AG04449 (cell line): ENCODE results near the gene LIN37.
"Not testable (repeated sequence)": the region's sequence is repeated elsewhere in the genome, so short reads cannot be mapped to it uniquely, and the experiment has no call there.

Experiments
- CTCF ChIA-PET: fragments of 350-600 bp; formaldehyde crosslinking; extraction: SDS; loops from one replicate; lab custom pipeline; 2021; ENCODE audit warnings: antibody characterized with exemption; lab: Yijun Ruan, JAX
- POLR2A ChIA-PET: fragments of 400-600, 350-600 bp; formaldehyde crosslinking; extraction: SDS; loops from one replicate; lab custom pipeline; 2020; ENCODE audit warnings: antibody characterized with exemption, inconsistent platforms; lab: Yijun Ruan, JAX
- DNase-seq: peaks from one replicate; pipeline ENCODE4 v3.0.0-alpha.2; 2010; ENCODE audit warnings: low read depth, low spot score
- H3K4me3 ChIP-seq: 2 replicates; pipeline ENCODE4 v1.5.1; 2011; ENCODE audit warnings: low read depth, mild to moderate bottlenecking, control low read depth, low read length
- TF ChIP-seq, protein P1 (sequence below): IDR thresholded peaks from one replicate; pipeline ENCODE4 v1.5.1; 2011; ENCODE audit warnings: mild to moderate bottlenecking, moderate library complexity, low read length, control low read depth, inconsistent platforms; ENCODE audit not compliant: insufficient read depth; ENCODE audit errors: missing control alignments

LIN37 gene

DNA sequence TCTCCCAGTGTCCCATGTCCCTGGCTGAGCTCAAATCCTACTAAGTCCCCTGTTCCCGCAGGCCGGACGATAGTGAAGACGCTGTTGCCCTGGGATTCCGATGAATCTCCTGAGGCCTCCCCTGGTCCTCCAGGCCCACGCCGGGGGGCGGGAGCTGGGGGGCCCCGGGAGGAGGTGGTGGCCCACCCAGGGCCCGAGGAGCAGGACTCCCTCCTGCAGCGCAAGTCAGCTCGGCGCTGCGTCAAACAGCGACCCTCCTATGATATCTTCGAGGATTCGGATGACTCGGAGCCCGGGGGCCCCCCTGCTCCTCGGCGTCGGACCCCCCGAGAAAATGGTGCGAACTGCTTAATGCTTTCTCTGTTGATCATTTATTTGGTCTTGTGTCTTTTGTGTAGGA is 24.7 kb upstream of the LIN37 start:
- TF ChIP-seq, protein P1, sequence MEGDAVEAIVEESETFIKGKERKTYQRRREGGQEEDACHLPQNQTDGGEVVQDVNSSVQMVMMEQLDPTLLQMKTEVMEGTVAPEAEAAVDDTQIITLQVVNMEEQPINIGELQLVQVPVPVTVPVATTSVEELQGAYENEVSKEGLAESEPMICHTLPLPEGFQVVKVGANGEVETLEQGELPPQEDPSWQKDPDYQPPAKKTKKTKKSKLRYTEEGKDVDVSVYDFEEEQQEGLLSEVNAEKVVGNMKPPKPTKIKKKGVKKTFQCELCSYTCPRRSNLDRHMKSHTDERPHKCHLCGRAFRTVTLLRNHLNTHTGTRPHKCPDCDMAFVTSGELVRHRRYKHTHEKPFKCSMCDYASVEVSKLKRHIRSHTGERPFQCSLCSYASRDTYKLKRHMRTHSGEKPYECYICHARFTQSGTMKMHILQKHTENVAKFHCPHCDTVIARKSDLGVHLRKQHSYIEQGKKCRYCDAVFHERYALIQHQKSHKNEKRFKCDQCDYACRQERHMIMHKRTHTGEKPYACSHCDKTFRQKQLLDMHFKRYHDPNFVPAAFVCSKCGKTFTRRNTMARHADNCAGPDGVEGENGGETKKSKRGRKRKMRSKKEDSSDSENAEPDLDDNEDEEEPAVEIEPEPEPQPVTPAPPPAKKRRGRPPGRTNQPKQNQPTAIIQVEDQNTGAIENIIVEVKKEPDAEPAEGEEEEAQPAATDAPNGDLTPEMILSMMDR: no peak
- ChIA-PET CTCF (interaction anchor here (1.5 kb wide), 1 partner anchor 17 kb away, joined by 4 read pairs; no protein-coding TSS in a partner anchor), POLR2A (no interaction called here)
- no peak overlapping the region for H3K4me3 ChIP-seq
- DNase-seq: no peak

DNA sequence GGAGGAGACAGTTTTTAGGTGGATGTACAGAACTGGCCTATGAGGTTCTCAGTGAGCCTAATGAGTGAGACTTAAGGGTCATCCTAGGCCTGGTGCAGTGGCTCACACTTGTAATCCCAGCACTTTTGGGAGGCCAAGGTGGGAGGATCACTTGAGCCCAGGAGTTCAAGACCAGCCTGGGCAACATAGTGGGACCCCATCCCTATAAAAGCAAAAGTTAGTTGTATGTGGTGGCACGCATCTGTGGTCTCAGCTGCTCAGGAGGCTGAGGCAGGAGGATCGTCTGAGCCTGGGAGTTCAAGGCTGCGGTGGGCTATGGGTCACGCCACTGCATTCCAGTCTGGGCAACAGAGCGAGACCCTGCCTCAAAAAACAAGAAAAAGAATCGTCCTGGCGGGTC is 24.2 kb upstream of the LIN37 start:
- H3K4me3 ChIP-seq, DNase-seq, POLR2A ChIA-PET: not testable (repeated sequence)
- CTCF ChIA-PET: interaction anchor here (1.5 kb wide), 1 partner anchor 16 kb away, joined by 4 read pairs; no protein-coding TSS in a partner anchor

DNA sequence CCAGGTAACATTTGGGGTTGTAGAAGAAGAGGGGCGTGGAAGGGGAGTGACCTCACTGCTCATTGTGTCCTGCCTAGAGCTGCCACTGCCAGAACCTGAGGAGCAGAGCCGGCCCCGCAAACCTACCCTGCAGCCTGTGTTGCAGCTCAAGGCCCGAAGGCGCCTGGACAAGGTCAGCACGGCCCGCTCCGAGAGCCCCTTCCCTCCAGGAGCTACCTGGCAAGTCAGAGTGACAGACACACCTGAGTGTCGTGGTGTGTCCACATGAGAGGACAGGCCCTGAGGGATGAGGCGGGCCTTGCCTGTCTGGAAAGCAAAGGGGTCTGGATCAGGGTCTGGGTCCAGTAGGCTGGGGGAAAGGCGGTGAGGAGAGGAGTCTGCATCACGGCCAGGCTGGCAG is 23.8 kb upstream of the LIN37 start:
- no peak overlapping the region for H3K4me3 ChIP-seq
- TF ChIP-seq, protein P1: no peak
- DNase-seq: no peak
- CTCF ChIA-PET: no interaction called here
- POLR2A ChIA-PET: no interaction called here

DNA sequence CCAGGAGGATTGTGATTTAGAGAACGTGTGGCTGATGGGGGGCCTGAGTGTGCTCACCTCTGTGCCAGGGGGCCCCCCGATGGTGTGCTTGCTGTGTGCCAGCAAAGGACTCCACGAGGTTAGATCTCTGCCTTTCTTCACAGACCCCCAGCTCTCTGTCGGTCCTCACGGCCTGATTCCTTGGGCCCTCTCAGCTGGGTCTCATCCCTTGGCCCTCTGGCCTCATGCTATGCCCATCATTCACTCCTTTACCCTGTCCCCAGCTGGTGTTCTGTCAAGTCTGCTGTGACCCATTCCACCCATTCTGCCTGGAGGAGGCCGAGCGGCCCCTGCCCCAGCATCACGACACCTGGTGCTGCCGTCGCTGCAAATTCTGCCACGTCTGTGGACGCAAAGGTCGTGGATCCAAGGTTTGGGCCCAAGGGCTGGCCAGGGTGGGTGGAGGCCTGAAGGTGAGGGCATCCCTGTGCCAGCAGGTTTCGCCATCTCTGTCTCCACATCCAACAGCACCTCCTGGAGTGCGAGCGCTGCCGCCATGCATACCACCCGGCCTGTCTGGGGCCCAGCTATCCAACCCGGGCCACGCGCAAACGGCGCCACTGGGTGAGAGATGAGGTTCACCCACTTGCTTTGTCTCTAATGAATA is 23.0 kb upstream of the LIN37 start:
- no peak for DNase-seq
- TF ChIP-seq, protein P1: no peak
- H3K4me3 ChIP-seq: no peak overlapping the region
- ChIA-PET CTCF (interaction anchor here (0.6 to 0.7 kb wide), 2 partner anchors 31 to 166 kb away, joined by 3 read pairs; no protein-coding TSS in a partner anchor), POLR2A (no interaction called here)

DNA sequence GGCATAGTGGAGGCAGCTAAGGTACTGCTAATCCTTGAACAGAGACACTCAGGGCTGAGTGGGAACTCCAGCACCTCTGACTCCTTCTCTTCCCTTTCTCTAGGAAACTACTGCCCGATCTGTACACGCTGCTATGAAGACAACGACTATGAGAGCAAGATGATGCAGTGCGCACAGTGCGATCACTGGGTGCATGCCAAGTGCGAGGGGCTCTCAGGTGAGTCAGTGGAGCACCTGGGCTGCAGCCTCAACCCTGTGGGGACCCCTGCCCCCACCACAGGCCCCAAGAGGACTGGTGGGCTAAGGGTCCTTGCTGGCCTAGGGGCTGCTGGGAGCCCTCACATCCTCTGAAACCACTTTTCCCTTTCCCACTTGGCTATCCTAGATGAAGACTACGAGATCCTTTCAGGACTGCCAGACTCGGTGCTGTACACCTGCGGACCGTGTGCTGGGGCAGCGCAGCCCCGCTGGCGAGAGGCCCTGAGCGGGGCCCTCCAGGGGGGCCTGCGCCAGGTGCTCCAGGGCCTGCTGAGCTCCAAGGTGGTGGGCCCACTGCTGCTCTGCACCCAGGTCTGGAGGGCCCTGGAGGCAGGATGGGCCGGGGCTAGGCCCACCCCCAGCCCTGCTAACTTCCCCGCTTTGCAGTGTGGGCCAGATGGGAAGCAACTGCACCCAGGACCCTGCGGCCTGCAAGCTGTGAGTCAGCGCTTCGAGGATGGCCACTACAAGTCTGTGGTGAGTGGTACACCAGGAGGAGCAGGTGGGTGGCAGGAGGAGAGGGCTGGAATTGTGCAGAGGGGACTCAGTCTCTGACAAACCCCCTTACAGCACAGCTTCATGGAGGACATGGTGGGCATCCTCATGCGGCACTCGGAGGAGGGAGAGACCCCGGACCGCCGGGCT is 21.1 kb upstream of the LIN37 start:
- TF ChIP-seq, protein P1: no peak
- DNase-seq: no peak
- CTCF ChIA-PET: interaction anchor here (1.0 to 1.7 kb wide), 4 partner anchors 9 to 34 kb away, joined by 3 to 5 read pairs (median 4); no protein-coding TSS in a partner anchor
- no peak overlapping the region for H3K4me3 ChIP-seq
- POLR2A ChIA-PET: interaction anchor here (1.3 kb wide), 1 partner anchor 18 kb away, joined by 3 read pairs; the partner anchor contains the start of genes PSENEN and U2AF1L4

DNA sequence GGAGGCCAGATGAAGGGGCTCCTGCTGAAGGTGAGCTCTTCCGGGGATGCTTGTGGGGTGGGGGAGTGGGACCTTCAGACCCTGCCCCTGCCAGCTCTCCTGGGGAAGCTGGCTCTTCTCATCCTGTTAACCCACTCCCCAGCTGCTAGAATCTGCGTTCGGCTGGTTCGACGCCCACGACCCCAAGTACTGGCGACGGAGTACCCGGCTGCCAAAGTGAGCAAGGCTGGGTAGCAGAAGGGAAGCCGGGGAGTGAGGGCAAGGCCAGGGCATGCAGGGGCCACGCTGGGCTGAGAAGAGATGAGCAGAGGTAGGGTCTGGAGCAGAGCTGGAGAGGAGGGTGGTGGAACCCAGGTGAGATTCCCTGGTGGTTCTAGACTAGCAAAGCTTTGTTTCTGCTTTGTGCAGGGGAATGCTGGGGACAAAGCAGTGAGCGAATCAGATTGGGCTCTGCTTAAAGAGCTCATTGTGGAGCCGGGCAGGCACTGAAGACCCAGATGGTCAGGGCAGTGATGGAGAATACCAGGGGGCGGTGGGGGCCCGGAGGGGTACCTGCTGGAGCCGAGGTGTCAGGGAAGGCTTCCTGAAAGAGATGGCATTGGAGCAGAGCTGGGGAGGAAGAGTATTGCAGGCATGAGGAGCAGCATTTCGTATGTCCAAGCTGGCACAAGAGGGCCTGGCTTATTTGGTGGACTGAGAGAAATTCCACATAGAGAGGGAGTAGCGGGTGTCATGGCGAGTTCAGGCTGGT is 20.2 kb upstream of the LIN37 start:
- H3K4me3 ChIP-seq: no peak overlapping the region
- no peak for DNase-seq
- TF ChIP-seq, protein P1: no peak
- POLR2A ChIA-PET: interaction anchor here (1.3 to 1.5 kb wide), 2 partner anchors 12 to 17 kb away, joined by 3 to 6 read pairs; partner anchors contain the start of genes PSENEN and U2AF1L4
- CTCF ChIA-PET: interaction anchor here (1.3 to 1.7 kb wide), 3 partner anchors 9 to 12 kb away, joined by 3 to 5 read pairs (median 4); no protein-coding TSS in a partner anchor
